DOHH2 (cell line): ENCODE measurements around the gene CD96.

Experiments
- CTCF ChIP-seq: fragments of 200-600 bp; sonication (generic); IDR thresholded peaks from one replicate; pipeline ENCODE4 v1.5.1; 2014; ENCODE audit warnings: antibody characterized with exemption, mild to moderate bottlenecking, low read depth, low read length; ENCODE audit not compliant: poor library complexity, severe bottlenecking
- EZH2phosphoT487 ChIP-seq: fragments of 200-600 bp; sonication (generic); IDR thresholded peaks from 2 replicates; pipeline ENCODE4 v1.6.1; 2017; ENCODE audit warnings: borderline replicate concordance, mild to moderate bottlenecking, antibody characterized with exemption, low read length, moderate library complexity, mixed read lengths

- no peak for TF ChIP-seq CTCF
- no peak for TF ChIP-seq EZH2phosphoT487
These were observed 30.0 kb downstream of the CD96 start for GRCh38 chr3:111571907-111572460.
